Measurements from ENCODE around the gene SCIN.

- TF ChIP-seq FOXK2 (IDR thresholded peaks at IDR 0.05) (no peak), L3MBTL2 (conservative IDR thresholded peaks at IDR 0.05) (no peak), FOXA1 (IDR thresholded peaks at IDR 0.05) (no peak), HDGF (IDR thresholded peaks at IDR 0.05; ENCODE audit: borderline replicate concordance) (no peak), SP1 (IDR thresholded peaks at IDR 0.05) (no peak), LEF1 (IDR thresholded peaks at IDR 0.05; ENCODE audit: borderline replicate concordance) (no peak), SUZ12 (IDR thresholded peaks at IDR 0.05) (no peak), ELF4 (IDR thresholded peaks at IDR 0.05) (no peak), ARNT (IDR thresholded peaks at IDR 0.05) (no peak), BHLHE40 (IDR thresholded peaks at IDR 0.05; ENCODE audit: borderline replicate concordance) (no peak), FOXM1 (IDR thresholded peaks at IDR 0.05; ENCODE audit: borderline replicate concordance) (no peak)
Observed at GRCh38 chr7:12692035-12692434, 121.5 kb downstream of the SCIN start.

Measured in HEK293T (cell line).